Stimulated activated CD8-positive, alpha-beta memory T cell treated with anti-CD3 and anti-CD28 coated beads, Interleukin-12 subunit alpha, Interleukin-12 subunit beta, amount 100 ng/mL, for 4 hours (primary cell): ENCODE data around the gene NANOS2.
A peak's percentile ranks its signal among the peaks of the same experiment; 100 is the strongest.
"Not testable (repeated sequence)": the region's sequence is repeated elsewhere in the genome, so short reads cannot be mapped to it uniquely, and the experiment has no call there.

Experiments used
- DNase-seq: peaks from one replicate; pipeline ENCODE4 v3.0.0-alpha.2; 2020; ENCODE audit warnings: low read depth

Gene NANOS2

GRCh38 chr19:45927565-45928261 lies 13.1 kb upstream of the NANOS2 start:
- DNase-seq: peak; percentile 64

- DNase-seq: no peak
Measured at GRCh38 chr19:45924891-45925447, 10.4 kb upstream of the NANOS2 start.

DNA sequence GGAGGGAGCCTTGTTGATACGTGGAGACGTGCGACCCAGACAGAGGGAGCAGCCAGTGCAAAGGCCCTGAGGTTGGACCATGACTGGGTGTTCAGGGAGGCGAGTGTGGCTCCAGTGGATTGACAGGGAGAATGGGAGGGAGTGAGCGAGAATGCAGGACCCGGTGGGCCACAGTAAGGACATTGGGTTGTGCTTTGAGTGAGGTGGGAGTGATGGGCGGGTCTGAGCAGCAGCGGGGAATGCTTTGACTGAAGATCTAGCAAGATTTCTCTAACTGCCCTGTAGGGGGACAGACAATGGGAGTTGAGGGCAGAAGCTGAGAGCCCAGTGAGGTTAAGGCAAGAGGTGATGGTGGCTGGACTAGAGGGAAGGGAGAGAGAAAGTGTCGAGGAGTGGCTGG lies 7.7 kb upstream of the NANOS2 start:
- DNase-seq: no peak

DNA sequence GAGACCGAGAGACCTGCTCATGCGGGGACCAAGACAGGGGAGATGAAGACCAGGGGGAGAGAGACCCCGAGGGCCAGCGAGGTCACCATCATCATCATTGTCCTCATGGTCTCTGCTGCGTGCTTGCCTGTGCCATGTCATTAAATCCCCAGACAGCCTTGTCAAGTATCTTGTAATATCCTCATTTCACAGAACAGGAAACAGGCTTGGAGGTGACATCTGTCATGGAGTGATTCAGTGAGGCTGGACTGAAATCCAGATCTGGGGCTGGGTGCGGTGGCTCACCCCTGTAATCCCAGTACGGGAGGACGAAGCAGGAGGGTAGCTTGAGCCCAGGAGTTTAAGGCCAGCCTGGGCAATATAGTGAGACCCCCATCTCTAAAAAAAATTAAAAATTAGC lies 5.9 kb upstream of the NANOS2 start:
- DNase-seq: no peak

- DNase-seq: no peak
Measured at GRCh38 chr19:45919678-45920077, 5.1 kb upstream of the NANOS2 start.

DNA sequence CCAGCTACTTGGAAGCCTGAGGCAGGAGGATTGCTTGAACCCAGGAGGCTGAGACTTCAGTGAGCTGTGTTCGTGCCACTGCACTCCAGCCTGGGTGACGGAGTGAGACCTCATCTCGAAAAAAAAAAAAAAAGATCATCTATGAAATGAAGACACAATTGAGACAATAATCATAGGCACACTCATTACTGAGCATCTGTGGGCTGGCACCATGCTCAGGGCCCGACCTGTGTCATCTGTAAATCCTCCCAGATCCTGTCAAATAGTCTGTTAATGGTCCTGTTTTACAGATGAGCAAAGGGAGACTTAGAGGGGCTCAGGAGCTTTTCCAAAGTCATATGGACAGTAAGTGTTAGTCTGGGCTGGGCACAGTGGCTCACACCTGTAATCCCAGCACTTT lies 4.1 kb upstream of the NANOS2 start:
- DNase-seq: no peak

DNA sequence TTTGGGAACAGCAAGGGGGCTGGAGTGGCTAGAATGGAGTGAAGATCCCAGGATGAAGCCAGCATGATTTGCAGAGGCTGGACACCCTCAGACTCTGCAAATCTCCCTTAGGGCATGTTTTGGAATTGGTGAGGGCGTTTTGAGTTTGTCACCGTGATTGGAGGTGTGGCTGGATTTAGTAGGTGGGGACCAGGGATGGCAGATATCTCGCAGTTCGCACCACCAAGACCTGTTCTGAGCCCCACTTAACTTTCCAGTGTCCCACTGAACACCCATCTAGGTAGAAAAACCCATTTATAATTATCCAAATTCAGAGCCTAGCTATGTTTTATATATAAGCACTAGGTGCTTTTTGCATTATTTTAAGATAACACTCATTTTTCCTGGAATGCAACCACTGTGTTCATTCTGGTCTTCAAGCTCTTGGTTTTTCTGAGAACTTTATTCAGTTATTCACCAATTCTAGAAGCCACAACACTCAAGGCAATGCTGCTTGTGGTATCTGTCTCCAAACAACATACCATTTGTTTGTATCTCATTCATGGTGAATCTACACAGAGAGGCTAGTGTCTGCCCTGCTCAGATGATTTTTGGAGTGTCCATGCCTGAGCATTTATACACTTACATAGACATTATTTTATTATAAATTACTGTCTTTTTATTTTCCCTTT lies 3.0 kb upstream of the NANOS2 start:
- DNase-seq: no peak

GRCh38 chr19:45911291-45911690 lies 3.3 kb downstream of the NANOS2 start:
- no peak for DNase-seq

DNA sequence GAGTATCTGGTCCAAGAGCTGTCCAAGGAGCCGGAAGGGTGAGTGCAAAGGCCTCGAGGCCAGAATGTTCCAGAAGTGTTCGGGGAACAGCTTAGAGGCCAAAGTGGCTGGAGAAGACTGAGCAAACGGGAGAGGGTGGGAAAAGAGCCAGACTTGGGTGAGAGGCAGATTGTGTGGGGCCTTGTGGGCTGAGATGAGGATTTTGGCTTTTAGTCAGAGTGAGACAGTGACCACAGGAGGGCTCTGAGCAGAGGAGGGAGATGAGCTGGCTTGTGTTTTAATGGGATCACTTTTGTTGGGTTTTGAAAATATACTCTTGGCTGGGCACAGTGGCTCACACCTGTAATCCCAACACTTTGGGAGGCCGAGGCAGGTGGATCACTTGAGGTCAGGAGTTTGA lies 5.6 kb downstream of the NANOS2 start:
- DNase-seq: no peak

DNA sequence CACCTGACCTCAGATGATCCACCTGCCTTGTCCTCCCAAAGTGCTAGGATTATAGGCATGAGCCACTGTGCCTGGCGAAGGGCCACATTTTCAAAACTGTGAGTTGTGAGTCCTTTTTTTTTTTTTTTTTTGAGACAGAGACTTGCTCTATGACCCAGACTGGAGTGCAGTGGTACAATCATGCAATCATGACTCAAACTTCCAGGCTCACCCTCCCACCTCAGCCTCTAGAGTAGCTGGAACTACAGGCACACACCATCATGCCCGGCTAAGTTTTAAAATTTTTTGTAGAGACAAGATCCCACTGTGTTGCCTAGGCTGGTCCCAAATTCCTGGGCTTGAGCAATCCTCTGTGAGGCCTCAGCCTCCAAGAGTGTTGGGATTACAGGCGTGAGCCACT lies 8.4 kb downstream of the NANOS2 start:
- DNase-seq: no peak

DNA sequence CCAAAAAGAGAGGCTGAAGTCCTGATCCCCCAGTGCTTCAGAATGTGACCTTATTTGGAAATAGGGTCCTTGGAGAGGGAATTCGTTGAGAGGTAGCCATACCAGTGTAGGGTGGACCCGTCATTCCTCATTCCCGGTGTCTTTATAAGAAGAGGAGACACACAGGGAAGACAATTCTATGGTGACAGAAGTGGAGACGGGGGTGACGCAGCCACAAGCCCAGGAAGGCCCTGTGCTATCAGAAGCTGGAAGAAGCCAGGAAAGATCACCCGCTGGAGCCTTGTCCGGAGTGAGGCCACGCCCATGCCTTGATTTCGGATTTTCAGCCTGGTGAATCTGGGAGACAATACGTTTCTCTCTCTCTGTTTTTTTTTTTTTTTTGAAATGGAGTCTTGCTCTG lies 9.6 kb downstream of the NANOS2 start:
- no peak for DNase-seq

GRCh38 chr19:45902651-45903625 lies 11.6 kb downstream of the NANOS2 start:
- DNase-seq: peak; percentile 100

DNA sequence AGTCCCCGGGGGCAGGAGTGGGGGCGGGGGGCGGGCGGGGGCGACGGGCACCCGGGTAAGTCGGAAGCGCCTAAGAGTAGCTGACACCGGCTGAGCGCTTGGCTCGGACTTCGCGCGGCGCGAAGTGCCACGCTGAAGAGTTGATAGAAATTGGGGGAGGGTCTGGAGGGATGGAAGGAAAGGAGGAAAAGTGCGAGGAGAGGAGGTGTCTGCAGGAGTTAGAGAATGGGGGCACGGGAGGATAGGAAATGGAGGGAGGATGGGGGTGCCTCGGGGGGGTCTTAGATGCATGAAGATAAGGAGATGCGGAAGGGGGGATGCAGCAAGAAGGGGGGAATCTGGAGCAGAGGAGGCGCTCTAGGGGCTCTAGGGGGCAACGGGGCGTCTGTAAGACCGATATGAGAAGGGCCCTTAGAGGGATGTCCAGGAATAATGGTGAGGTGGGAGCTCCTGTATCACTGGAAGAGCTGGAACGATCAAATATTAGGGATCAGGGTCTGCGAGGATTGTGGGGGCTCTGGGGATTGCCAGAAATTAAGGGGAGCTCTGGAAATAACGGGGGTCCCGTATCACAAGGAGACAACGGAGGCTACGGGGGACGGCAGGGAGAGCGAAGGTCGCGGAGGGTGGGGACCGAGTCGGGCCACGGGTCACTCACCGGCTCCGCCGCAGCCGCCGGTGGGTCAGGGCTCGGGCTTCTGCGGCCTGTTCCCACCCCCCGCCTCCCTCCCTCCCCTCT lies 12.5 kb downstream of the NANOS2 start, which contains the start of gene MYPOP:
Gene MYPOP, minus strand, starts transcription at position 702 of the 739 bp plus-strand sequence. CDS start 840 bp downstream, outside the sequence.
- no peak for DNase-seq

DNA sequence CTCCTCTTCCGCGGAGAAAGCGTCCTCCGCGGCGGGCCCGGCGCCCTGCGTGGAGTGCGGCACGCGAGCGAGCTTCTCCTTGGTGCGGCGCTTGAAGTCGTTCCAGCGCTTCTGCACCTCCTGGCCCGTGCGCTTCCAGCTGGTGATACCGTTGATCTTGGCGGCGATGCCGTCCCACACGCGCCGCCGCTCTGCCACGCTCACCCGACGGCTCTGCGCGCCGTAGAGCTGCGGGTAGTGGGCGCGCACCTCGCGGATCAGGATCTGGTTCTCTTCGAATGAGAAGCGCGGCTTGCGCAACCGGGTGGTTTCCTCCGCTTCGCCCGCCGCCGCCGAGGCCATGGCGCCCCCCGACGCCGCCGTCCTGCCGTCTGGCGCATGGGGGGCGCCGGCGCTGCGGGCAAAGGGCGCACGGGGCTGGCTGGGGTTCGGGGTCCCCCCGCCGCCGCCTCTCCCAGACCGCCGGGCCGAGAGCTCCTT lies 13.1 kb downstream of the NANOS2 start:
- no peak for DNase-seq

GRCh38 chr19:45900738-45901431 lies 13.7 kb downstream of the NANOS2 start:
- no peak for DNase-seq

DNA sequence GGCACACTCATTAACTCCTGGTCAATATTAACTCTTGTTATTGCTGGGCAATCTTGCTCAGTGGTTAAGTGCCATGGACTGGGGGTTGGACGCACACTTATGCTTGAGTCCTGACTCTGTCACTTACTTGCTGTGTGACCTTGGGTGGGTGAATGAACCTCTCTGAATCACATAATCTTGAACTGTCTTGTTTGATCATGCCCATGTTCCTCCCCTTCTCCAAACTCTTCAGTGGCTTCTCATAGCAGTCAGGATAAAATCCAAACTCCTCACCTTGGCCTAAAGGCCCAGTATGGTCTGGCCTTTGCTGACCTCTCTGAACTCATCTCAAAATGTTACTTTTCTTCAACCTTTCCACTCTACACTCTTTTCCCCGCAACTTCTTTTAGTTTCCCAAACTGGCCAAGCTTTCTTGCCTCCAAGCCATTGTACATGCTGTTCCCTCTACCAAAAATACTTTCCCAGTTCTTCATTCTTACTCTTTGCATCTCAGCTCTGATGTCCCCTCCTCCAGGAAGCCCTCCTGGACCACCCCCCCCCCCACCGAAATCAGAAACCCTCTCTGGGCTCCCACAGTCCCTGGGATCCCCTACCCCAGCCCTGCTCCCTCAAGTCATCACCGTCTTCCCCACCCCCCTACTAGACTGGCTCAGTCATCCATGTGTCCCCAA lies 14.5 kb downstream of the NANOS2 start:
- DNase-seq: no peak

GRCh38 chr19:45899253-45899652 lies 15.3 kb downstream of the NANOS2 start:
- no peak for DNase-seq

DNA sequence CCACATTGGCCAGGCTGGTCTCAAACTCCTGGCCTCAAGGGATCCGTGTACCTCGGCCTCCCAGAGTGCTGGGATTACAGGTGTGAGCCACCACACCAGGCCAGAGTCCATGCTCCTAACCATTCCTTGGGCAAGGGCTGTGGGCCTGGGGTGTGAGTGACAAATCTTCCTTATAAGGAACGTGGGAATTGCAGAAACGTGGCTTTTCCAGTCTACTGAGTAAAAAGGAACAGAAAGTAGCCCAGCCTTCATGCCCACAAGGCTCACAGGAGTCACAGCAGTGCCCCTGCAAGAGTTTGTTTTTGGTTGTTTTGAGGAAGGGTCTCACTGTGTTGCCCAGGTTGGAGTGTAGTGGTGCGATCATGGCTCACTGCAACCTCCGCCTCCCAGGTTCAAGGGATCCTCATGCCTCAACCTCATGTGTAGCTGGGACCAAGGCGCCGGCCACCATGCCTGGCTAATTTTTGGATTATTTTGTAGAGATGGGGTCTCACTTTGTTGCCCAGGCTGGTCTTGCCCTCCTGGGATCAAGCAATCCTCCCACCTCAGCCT lies 17.2 kb downstream of the NANOS2 start:
- no peak for DNase-seq

DNA sequence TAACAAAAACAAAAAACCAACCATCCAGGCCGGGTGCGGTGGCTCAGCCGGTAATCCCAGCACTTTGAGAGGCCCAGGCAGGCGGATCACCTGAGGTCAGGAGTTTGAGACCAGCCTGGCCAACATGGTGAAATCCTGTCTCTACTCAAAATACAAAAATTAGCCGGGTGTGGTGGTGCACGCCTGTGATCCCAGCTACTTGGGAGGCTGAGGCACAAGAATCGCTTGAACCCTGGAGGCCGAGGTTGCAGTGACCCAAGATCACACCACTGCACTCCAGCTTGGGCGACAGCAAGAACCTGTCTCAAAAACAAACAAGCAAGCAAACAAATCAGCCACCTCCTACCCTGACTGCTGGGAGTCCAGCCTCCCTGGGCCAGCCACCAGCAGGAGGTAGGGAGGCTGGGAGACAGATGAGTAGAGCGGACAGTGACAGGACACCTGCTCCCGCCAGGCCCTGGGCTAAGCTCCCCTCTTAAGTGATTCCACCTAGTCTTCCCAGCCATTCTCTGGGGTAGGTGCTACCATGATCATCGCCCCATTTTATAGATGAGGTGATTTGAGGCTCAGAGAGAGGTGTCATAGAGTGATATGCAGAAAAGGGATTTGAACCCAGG lies 18.5 kb downstream of the NANOS2 start:
- DNase-seq: not testable (repeated sequence)
